Endometrium (tissue), 2 donors: Measurements from ENCODE around the gene CERS1.

Source experiments
- FAIRE-seq: peaks from 2 replicates; lab custom pipeline; 2012; peaks lifted over from hg19 to GRCh38; lab: Jason Lieb, UNC
- donor health status: control.
- donor health status: control.

Gene CERS1

DNA sequence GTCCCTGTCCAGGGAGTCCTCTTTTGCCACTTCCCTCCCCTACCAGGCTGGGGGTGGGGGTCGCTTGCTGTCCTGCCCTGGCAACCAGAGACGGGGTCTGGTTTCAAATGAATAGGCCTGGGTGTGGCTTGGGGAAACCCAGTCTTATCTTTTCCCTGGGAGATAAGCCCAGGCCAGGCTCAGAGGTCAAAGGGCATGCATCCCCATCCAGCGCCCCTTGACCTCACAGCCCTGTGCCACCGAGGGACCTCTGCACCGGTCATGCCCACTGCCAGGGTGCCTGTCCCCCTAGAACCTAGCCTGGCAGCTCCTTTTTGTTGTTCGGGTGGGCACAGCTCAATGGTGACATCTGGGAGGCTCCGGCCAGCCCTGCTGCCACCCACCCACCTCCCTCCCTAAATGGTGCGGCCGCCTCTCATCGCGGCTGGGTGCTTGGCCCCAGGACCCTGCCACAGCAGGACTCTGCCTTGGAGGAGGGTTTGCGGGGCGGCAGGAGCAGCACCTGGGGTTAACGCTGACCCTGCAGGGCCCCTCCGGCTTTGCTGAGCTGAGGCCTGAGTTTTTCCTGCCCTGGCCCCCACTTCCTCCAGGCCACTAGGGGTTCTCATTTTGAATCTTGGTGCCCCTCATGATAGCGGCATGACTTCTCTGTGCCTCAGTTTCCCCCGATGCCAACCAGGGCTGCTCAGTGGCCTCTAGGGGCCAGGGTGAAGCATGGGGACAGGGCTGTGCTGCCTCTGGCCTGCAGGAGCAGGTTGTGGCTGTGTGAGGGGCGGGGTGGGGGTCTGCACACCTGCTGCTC, 2.9 kb upstream of the CERS1 start:
- FAIRE-seq = no peak

DNA sequence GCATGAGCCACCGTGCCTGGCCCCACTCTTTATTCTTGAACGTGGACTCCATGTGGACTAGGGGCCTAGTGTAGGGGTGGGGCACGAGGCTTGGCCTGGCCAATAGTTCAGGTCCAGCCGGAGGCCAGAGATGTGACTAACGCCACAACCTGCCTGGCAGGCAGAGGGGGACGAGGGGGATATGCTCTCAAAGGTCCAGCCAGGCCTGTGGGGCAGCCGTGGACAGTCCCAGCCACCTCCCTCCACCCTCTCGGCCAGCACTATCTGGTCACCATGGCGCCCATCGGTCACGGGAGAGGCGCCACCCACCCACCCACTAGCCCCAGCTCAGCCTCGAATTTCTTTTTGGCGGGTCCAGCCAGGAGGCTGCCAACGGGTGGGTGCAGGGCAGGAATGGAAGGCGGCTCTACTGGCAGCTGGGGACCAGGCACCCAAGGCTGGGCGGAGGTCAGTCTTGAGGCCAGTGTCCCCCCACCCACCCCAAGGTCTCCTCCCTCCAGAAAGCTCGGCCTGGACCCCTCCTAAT, 2.2 kb upstream of the CERS1 start:
- no peak for FAIRE-seq

DNA sequence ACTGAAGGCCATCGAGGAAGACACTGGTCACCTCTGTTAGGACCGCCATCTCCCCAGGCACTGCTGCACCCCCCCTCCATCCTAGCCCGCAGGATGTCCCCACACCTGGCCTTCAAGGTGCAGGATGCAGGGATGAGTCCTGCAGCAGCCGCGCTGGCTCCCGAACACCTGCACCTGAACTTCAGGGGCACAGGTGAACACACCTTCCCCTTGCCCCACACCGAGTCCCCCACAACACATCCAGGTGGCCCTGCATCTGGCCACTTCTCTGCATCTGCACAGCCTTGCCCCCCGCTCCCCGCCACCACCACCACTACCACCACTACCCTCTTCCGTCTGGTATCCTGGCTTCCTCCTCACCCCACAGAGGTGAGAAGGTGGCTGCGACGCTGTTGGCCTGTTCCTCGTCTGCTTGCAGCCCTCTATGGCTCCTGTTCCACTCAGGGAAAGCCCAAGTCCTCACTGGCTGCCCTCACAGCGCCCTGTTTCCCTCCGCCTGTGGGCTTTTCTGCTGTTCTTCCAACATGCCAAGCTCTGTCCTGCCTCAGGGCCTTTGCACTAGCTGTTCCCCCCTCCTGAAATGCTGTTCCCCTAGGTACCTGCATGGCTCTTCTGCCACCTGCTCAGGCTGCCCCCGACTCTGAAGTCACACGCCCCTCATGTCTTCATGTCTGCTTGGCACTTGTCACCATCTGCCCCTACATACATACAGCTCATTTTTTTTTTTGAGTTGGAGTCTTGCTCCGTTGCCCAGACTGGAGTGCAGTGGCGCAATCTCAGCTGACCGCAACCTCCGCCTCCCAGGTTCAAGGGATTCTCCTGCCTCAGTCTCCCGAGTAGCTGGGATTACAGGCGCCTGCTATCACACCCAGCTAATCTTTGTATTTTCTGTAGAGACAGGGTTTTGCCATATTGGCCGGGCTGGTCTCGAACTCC, 1.4 kb upstream of the CERS1 start:
- no peak for FAIRE-seq

DNA sequence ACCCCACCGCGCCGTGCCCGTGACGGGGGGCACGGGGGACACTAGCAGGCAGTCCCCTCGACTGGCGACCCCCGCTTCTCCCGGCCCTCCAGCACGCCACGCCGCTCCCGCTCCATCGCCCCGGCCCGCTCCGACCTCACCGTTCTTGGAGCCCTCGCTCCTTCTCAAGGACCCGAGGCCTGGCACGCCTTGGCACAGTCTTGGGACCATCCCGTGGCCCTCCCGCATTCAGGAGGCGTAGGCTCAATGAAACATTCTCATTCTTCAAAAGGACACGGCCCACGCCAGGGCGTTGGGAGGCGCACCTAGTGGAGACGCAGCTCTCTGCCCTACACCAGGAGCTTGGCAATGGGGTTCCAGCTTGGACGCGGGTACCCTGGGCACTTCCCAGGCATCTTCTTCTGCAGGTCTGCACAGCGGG, 473 bp upstream of the CERS1 start:
- no peak for FAIRE-seq

DNA sequence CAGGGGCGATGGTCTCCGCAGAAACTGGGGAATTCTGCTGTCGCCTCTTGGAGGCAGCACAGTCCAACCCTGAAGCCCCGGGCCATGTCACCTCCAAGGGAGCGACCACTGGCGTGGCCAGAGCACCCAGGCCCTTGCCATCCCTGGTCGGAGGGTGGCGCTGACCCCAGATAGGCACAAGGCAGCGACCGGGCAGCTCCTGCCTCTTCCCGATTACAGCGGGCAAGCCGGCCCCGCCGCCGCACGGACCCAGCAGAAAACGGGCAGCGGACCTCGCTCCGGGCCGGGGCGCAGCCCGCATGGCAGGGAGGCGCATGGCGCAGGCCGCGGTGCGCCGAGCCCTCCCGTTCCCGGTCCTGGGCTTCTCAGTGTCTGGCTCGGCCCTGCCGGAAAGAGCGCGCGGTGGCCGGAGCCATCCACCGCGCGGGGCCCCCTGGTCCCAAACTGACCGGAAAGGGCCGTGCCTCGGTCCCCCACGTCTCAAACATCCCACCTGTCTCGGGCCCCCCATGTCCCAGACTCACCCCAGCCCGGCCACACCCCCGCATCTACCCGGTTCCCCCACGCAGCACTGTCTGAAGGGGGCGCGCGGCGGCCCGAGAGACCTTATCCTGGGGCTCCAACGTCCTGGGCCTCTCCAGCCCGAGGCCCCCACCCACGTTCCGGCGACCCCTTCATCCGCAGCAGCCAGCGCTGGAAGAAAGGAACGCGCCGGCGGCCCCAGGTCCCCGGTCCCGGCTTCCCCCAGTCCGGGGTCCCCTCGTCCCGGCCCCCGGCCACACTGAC, 727 bp downstream of the CERS1 start:
- FAIRE-seq = no peak

DNA sequence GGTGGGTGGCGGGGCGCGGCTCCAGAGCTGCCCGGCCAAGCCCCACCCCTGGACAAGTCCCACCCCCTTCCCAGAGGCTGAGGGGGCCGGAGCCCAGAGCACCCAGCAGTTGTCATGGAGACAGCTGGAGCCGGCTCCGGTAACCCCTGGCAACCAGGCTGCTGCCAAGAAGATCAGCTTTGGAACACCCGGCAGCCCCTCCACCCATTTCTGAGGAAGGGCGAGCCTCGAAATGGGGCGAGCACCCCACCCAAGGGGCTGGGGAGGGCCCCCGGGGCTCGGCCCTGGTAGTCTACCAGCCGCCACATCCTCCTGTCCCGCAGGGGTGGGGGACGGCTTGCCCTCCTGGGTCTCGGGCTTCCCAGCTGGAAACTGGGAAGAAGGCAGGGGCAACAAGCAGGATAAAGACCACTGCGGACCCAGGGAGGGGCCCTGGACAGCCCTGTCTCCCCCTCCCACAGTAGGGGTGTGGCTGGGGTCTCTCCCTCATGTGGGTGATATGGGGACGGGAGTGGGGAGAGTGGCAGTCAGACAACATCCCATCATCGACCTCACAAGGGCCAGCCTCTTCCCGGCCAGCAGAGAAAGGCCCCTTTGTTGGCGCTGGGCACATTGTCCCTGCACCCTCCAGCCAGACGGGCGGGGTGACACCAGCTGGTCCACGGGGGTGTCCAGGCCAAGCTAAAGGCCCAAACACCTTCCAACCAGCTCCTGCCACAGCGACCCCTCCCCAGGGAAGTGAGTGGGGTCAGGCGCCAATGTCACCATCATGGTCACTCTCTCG, 1.5 kb downstream of the CERS1 start:
- no peak for FAIRE-seq

DNA sequence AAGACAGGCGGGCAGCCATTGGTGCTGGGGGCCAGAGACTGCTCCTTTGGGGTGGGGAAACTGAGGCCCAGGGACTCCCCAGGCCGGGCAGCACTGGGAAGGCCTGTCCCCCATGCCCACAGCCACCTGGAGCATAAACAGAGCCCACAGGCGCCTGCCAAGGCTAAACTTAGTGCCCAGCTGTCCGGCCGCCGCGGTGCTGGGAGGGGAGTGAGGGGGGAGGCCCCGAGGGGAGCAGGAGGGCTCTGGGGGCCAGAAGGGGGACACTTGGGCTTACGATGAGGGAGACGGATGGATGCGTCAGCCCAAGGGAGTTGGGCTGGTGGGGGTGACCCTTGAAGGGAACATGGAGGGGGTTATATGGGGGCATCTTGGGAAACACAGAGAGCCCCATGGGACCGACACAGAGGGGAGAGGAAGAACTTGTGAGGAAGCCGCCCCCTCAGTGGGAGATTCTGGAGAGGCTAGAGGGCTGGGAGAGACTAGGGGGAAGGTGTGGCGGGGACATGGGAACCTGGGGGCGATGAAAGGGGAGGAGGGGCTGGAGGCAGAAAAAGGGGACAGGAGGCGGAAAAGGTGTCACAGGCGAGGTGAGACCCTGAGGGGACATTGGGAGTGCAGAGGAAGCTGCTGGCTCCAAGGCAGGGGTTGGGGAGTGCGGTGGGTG, 2.2 kb downstream of the CERS1 start:
- FAIRE-seq = no peak

DNA sequence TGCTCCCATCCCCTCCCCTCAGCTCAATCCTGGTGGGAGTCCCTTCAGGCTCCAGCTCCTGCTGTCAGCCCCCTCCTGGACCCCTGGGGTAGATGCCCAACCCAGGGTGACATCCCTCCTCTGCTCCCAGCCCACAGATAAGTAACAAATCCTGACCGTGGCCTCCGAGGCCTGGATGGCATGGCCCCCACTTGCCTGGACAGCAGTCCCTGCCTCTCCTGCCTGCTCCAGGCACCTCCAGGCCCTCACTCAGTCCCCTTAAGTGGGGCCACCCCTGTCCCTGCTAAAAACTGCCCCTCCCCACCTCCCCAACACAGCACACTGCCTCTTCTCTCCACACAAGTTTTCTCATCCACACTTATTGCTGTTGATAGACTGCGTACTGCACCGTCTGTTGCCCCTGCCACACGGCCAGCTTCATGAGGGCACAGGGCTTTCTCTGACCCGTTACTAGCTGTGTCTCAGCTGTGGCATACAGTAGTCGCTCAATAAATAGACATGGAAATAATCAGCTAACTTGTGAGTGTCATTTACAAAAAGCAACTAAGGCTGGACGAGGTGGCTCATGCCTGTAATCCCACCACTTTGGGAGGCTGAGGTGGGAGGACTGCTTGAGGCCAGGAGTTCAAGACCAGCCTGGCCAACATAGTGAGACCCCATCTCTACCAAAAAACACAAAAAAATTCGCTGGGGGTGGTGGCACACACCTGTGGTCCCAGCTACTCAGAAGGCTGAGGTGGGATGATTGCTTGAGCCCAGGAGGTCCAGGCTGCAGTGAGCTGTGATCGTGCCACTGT, 5.8 kb downstream of the CERS1 start:
- no peak for FAIRE-seq

DNA sequence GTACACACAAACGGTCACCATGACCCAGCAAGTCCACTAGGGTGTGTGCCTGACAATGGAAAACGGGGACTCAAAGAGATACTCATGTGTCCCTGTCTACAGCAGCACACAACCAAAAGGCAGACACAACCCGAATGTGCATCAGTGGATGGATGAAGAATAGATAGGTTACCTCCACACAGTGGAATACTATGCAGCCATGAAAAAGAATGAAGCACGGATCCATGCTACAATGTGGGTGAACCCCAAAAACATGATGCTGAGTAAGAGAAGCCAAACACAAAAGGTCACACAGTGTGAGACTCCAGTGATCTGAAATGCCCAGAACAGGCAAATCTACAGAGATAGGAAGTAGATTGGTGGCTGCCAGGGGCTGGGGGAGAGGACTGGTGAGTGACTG, 9.0 kb downstream of the CERS1 start:
- FAIRE-seq = no peak

DNA sequence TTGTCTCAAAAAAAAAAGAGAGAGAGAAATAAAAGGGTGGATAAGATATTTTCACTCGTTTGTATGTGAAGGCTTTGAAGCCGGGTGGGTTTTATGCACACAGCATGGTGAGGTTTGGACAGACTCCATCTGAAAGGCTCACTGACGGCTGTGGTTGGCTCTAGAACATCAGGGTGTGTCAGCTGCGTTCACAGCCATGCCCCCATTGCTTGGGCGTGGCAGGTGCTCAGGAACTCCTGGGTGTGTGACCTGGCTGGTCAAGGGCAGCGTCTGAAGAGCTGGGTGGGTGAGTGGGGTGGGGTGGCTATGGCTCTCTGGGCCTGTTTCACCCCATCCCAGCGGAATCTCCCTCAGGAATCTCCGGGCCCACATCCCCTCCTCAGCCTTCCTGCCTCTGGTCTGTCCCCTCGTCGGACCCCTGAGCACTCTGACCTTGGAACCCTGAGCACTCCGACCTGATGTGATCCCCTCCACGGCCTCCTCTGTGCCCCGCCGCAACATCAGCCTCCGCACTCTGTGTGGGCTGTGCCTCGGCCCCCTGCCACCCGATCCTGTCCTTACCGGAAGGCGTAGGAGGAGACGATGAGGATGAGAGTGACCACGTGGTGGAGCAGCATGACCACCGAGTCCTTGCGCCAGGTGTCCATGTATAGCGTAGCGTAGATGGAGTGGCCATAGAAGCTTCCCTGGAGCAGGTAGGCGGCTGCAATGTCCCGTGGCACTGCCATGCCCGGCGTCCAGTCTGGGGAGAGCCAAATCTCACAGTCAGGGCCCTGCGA, 12.2 kb downstream of the CERS1 start:
- no peak for FAIRE-seq

DNA sequence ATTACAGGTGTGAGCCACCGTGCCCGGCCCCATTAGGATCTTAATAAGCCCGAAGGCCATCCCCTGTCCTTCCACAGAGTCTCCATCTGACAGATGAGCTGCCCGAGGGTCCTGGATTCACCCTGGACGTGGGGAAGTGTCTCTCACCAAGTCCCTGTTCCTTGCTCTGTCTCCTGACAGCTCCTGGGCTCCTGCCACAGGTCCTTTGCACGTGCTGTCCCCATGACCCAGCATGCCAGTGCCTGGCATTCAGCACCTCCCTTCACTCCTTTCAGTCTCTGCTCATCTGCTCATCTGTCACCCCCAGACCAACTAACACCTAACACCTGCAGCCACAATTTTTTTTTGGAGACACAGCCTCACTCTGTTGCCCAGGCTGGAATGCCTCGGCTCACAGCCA, 14.5 kb downstream of the CERS1 start:
- no peak for FAIRE-seq

DNA sequence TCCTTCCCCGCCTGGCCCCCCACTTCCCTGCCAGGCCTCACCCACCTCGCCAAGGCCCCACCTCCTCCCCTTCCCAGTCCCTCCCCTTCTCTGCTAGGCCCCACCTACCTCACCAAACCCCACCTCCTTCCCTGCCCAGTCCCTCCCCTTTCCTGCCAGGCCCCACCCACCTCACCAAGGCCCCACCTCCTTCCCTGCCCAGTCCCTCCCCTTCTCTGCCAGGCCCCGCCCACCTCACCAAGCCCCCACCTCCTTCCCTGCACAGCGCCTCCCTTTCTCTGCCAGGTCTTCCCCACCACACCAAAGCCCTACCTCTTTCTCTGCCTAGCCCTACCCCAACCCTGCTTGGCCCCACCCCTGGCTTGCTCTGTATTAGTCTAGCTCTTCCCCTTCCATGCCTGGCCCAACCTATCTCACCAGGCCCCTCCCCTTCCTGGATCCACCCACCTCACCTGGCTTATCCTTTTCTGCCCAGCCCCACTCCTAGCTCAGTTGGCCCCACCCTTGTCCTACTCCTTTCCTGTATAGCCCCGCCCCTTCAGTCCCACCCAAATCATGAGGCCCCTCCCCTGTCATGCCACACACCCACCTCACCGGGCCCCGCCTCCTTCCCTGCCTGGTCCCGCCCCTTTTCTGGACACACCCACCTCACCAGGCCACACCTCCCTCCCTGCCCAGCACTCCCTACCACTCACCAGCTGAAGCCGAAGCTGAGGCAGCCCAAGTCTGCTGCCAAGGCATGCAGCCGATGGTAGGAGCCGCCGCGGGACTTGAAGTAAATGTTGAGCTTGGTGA, 16.2 kb downstream of the CERS1 start:
- FAIRE-seq = no peak

DNA sequence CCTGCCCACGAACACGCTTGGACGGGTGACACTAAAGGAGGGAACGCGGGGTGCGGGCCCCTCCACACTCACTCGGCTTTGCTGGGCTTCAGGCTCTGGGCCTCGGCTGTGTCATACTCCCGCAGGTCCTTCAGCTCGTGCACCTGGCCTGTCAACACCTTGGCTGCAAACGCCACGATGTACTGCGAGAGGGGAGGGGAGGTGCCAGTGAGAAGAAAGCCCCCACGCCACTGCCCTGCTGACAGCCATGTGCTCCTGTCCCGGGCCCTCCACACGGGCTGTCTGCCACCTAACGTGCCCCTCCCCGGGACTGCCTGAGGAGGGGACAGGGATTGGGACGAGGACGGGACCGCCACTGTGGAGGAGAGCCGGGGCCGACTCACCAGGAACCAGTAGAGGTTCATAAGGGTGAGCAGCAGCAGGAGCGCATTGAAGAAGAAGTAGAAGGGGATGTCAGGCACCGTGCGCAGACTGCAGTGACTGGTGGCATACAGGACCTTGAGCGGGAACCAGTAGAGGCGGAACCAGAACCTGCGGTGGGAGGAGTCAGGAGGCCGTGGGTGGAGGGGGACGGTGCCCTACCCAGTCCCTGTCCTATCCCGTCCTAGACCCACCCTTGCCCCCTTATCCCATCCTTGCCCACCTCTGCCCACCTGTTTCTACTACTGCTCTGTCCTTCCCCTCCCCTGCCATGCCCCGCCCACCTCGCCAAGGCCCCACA, 16.9 kb downstream of the CERS1 start:
- no peak for FAIRE-seq

DNA sequence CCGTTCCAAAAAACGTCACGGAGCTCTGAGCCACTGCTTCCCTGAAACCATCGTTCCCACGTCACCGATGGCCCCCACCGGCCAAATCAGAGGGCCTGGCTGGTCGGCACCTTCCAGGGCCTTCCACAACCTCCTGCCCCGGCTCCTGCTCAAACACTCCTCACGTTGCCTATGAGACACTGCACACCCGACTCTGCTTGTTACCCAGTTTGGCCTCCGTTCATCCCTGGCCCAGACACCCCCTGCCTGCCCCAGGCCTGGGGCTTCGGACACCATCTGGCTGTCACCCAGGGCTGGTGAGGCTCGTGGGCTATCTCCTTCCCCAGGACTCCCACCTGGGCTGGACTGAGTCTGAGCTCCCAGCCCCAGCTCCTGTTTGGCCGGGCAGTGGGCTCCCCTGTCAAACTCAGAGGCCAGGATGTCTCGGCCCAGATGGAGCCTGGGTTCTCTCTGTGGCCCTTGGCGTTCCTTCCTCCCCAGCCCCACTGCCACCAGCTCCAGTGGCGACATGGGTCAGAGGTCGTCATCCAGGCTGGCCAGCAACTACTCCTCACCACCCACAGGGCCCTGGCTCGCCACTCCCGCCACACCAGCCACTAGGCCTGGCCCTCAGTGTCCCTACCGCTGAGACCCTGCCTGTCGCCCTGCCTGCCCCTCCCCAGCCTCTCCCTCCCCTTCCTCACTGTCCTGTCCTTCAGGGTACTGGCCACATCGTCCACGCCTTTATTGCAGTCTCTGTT, 17.7 kb downstream of the CERS1 start:
- no peak for FAIRE-seq

DNA sequence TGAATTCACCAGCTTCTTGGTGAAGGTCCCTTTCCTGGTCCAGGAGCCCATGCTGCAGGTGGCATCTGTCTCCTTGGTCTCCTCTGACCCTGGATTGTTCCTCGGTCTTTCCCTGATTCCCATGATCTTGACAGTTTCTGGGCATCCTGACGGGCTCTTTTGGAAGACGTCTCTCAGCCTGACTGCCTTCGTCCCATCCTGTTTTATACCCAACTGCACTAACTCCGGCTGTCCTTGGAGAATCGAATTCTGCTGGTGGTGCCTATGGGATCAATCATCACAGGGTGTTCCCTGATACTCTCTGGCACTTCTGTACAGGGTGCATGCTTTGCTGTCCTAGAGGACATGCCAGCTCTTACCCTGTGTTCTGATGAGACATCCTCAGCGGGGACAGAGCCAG, 19.1 kb downstream of the CERS1 start:
- no peak for FAIRE-seq

DNA sequence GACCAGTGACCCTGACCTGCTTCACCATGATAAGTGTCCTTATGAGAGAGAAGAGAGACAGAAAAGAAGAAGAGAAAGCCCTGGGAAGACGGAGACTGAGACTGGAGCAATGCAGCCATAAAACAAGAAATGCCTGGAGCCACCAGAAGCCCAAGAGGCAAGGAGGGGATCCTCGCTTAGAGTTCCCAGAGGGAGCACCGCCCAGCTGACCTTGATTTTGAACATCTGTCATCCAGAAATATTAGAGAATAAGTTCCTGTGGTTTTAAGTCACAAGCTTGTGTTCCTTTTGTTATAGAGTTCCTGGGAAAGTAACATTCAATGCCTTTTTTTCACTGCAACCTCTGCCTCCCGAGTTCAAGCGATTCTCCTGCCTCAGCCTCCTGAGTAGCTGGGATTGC, 20.2 kb downstream of the CERS1 start:
- FAIRE-seq = no peak

DNA sequence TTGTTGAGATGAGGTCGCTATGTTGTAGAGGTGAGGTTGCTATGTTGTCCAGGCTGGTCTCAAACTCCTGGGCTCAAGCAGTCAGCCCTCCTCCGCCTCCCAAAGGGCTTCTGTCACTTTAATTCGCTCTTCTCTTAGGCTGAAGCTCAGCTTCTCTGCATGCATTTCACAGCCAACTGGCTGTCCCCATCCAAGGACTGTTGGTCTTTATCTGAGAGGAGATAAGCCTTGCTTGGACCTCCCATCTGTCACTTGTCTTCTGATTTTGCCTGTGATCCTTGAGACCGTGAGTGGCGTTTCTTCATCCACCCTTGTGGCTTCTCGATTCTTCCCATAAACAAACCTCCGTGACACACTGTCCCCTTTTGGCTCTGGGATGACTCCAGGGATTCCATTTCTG, 24.4 kb downstream of the CERS1 start:
- FAIRE-seq = no peak
